Measurements from ENCODE around the gene PRC1.
"Not testable (repeated sequence)": the region's sequence is repeated elsewhere in the genome, so short reads cannot be mapped to it uniquely, and the experiment has no call there.

- TF ChIP-seq, protein P1, sequence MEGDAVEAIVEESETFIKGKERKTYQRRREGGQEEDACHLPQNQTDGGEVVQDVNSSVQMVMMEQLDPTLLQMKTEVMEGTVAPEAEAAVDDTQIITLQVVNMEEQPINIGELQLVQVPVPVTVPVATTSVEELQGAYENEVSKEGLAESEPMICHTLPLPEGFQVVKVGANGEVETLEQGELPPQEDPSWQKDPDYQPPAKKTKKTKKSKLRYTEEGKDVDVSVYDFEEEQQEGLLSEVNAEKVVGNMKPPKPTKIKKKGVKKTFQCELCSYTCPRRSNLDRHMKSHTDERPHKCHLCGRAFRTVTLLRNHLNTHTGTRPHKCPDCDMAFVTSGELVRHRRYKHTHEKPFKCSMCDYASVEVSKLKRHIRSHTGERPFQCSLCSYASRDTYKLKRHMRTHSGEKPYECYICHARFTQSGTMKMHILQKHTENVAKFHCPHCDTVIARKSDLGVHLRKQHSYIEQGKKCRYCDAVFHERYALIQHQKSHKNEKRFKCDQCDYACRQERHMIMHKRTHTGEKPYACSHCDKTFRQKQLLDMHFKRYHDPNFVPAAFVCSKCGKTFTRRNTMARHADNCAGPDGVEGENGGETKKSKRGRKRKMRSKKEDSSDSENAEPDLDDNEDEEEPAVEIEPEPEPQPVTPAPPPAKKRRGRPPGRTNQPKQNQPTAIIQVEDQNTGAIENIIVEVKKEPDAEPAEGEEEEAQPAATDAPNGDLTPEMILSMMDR (IDR thresholded peaks at IDR 0.05): not testable (repeated sequence)
- not testable (repeated sequence) for TF ChIP-seq ZFX (IDR thresholded peaks at IDR 0.05; ENCODE audit: borderline replicate concordance)
Observed at GRCh38 chr15:90926766-90927165, 67.6 kb downstream of the PRC1 start.

Measured in 22Rv1 (cell line).